D721Med (cell line): ENCODE data around the gene DCTPP1.

Experiments used
- DNase-seq: peaks from one replicate; pipeline ENCODE4 v3.0.0; 2011; ENCODE audit warnings: low spot score; ENCODE audit not compliant: insufficient read length
- FAIRE-seq: peaks from 2 replicates; lab custom pipeline; 2011; peaks lifted over from hg19 to GRCh38; lab: Jason Lieb, UNC
- CTCF ChIP-seq: IDR thresholded peaks from 2 replicates; pipeline ENCODE4 v1.5.1; 2012; ENCODE audit warnings: mild to moderate bottlenecking, control low read depth; ENCODE audit not compliant: insufficient read depth; ENCODE audit errors: missing control alignments

The DCTPP1 gene

GRCh38 chr16:30382111-30382881 is 47.5 kb downstream of the DCTPP1 start, which contains the start of gene SEPTIN1:
SEPTIN1 (minus strand) TSS chr16:30382561; CDS start chr16:30382542, 19 bp downstream.
- no peak for TF ChIP-seq CTCF
- FAIRE-seq (no peak), DNase-seq (no peak)

- no peak for FAIRE-seq
- no peak for TF ChIP-seq CTCF
- no peak for DNase-seq
Observed at GRCh38 chr16:30381291-30382041, 48.4 kb downstream of the DCTPP1 start.

GRCh38 chr16:30380803-30381208 is 49.0 kb downstream of the DCTPP1 start:
- FAIRE-seq (no peak), DNase-seq (no peak)
- no peak for TF ChIP-seq CTCF

- FAIRE-seq (no peak), DNase-seq (no peak)
- TF ChIP-seq CTCF = no peak
Observed at GRCh38 chr16:30380072-30380802, 49.6 kb downstream of the DCTPP1 start.

GRCh38 chr16:30379158-30379783 is 50.6 kb downstream of the DCTPP1 start:
- DNase-seq (no peak), FAIRE-seq (no peak)
- no peak for TF ChIP-seq CTCF

- peak; percentile 0 for TF ChIP-seq CTCF
- DNase-seq (peak; percentile 91), FAIRE-seq (no peak)
Observed at GRCh38 chr16:30378236-30379157, 51.3 kb downstream of the DCTPP1 start.
